HG02678 (cell line): ENCODE measurements around the gene ARHGAP24.

Experiments used
- ATAC-seq: cut with Tn5 transposase; IDR thresholded peaks from one replicate; pipeline ENCODE4 v1.9.1; 2021; ENCODE audit warnings: mild to moderate bottlenecking, moderate library complexity; ENCODE audit not compliant: unreplicated experiment

ARHGAP24 gene

GRCh38 chr4:86038037-86038436 lies 563.1 kb downstream of the ARHGAP24 start:
- no peak for ATAC-seq

GRCh38 chr4:86043755-86044592 lies 569.0 kb downstream of the ARHGAP24 start:
- peak; percentile 70 for ATAC-seq

- no peak for ATAC-seq
Observed at GRCh38 chr4:86044593-86044985, 569.6 kb downstream of the ARHGAP24 start.

GRCh38 chr4:86048426-86048825 lies 573.5 kb downstream of the ARHGAP24 start:
- no peak for ATAC-seq

- ATAC-seq = no peak
Observed at GRCh38 chr4:86050496-86050895, 575.5 kb downstream of the ARHGAP24 start.
